ENCODE measurements around the gene PFKFB3.

DNA sequence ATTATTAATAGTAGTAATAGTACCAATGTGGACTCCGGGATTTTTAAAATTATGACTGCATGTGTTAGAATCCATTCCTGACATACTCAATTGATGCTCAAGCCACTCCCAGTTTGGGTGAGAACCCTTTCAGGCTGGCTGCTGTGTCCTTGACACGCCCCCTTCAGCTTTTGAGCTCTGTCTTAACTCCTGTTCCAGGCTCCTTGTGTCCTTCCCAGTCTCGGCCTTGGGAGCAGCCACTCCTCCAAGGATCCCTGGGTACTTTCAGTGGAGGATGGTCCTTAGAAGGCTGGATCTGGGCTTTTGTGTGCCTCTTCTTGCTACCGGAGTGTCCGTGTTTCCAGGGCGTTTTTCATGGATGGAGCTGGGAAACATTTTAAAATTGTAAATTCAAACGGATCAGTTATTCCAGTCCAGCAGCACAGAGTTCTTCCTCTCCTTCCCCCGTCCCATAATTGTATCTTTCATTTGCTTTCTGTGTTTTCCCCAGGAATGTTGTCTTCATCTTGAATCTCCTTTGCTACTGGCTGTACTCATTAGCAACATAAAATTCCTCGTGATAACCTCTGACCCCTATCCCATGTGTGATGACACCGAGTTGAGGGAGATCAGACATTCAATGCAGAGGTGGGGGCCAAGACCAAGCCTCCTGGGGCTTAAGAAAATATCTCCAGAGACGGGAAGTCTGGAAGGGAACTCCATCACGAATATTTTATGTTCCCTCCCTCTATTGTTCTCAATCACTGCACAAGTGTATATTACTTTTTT, 40.0 kb upstream of the PFKFB3 start:
- TF ChIP-seq, protein P1, sequence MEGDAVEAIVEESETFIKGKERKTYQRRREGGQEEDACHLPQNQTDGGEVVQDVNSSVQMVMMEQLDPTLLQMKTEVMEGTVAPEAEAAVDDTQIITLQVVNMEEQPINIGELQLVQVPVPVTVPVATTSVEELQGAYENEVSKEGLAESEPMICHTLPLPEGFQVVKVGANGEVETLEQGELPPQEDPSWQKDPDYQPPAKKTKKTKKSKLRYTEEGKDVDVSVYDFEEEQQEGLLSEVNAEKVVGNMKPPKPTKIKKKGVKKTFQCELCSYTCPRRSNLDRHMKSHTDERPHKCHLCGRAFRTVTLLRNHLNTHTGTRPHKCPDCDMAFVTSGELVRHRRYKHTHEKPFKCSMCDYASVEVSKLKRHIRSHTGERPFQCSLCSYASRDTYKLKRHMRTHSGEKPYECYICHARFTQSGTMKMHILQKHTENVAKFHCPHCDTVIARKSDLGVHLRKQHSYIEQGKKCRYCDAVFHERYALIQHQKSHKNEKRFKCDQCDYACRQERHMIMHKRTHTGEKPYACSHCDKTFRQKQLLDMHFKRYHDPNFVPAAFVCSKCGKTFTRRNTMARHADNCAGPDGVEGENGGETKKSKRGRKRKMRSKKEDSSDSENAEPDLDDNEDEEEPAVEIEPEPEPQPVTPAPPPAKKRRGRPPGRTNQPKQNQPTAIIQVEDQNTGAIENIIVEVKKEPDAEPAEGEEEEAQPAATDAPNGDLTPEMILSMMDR (IDR thresholded peaks at IDR 0.05; ENCODE audit: insufficient read depth, low read length, poor library complexity, severe bottlenecking) = no peak
- no peak for TF ChIP-seq EZH2phosphoT487 (conservative IDR thresholded peaks at IDR 0.05; ENCODE audit: low read length)

Measured in SU-DHL-6 (cell line).